Vagina (tissue), 2 donors: ENCODE measurements around the gene ARHGAP24. TPM values are rescaled to one million over a fixed set of nuclear protein-coding genes. Genes with fewer than 3 reads are reported as not detected.
"Not testable (repeated sequence)": the region's sequence is repeated elsewhere in the genome, so short reads cannot be mapped to it uniquely, and the experiment has no call there.

Experiments used
- DNase-seq, 2 donors: peaks; one replicate each; pipeline ENCODE4 v3.0.0-alpha.2; 2017; ENCODE audit errors: extremely low spot score in 2 of 2
- H3K27ac ChIP-seq: fragments of 200-600 bp; sonication (generic); one replicate; pipeline ENCODE4 v1.5.1; 2019
- H3K27me3 ChIP-seq: fragments of 200-600 bp; sonication (generic); one replicate; pipeline ENCODE4 v1.5.1; 2019
- H3K36me3 ChIP-seq, 2 donors: fragments of 200-600 bp; sonication (generic); one replicate each; pipeline ENCODE4 v1.5.1; 2017 to 2019
- H3K4me1 ChIP-seq: fragments of 200-600 bp; sonication (generic); one replicate; pipeline ENCODE4 v1.5.1; 2019
- H3K4me3 ChIP-seq, 2 donors: fragments of 200-600 bp; sonication (generic); 1 replicate in 1 of 2; 2 replicates in 1 of 2; pipeline ENCODE4 v1.5.1; 2016 to 2019
- H3K9me3 ChIP-seq: fragments of 200-600 bp; sonication (generic); one replicate; pipeline ENCODE4 v1.5.1; 2019
- POLR2A ChIP-seq, 2 donors: fragments of 450-650 bp; IDR thresholded peaks; one replicate each; pipeline ENCODE4 v1.6.1; 2017; ENCODE audit warnings: antibody characterized with exemption in 2 of 2, mild to moderate bottlenecking in 2 of 2, moderate library complexity in 2 of 2
- POLR2AphosphoS5 ChIP-seq, 2 donors: sonication (generic); formaldehyde crosslinking; IDR thresholded peaks; one replicate each; pipeline ENCODE4 v1.9.0; 2017; ENCODE audit warnings: antibody characterized with exemption in 2 of 2, mild to moderate bottlenecking in 2 of 2, low read depth in 1 of 2; ENCODE audit not compliant: insufficient read depth in 1 of 2
- intact Hi-C: fragments of 100-400 bp; cut with DNase I; formaldehyde crosslinking; loops from one replicate; pipeline ENCODE4 v1.15.1; 2023
- total RNA-seq: library from RNA; depleted of rRNA; stranded (reverse); fragments of >200 nt; gene quantifications from one replicate; pipeline ENCODE4 v1.2.3, GENCODE V29; 2016
- TF ChIP-seq, protein P1 (sequence below), 3 experiments: fragments of 450-650 bp in 2 of 3; fragments of 200-600 bp in 1 of 3; sonication (generic) in 1 of 3; IDR thresholded peaks; one replicate each; pipeline ENCODE4 v1.5.1; 2017 to 2019; ENCODE audit warnings: antibody characterized with exemption in 3 of 3, mild to moderate bottlenecking in 2 of 3, moderate library complexity in 2 of 3

ARHGAP24 gene
- total RNA-seq, 1 donor from 2014 or later = 40.0 TPM

- Histone ChIP-seq H3K36me3 (no peaks in the 10 kb centered on the region), H3K27ac (peak overlapping the region; percentile 46), H3K27me3 (no peaks in the 10 kb centered on the region), H3K4me1 (peaks cover 37% of the 10 kb centered on the region), H3K4me3 (no peak overlapping the region), H3K9me3 (no peaks in the 10 kb centered on the region)
- intact Hi-C loops = no loop called here
- TF ChIP-seq POLR2AphosphoS5 (IDR thresholded peaks at IDR 0.05; ENCODE audit: insufficient read depth in 1 of 2, low read depth in 1 of 2) (no peak), POLR2A (IDR thresholded peaks at IDR 0.05) (no peak)
- TF ChIP-seq, protein P1, sequence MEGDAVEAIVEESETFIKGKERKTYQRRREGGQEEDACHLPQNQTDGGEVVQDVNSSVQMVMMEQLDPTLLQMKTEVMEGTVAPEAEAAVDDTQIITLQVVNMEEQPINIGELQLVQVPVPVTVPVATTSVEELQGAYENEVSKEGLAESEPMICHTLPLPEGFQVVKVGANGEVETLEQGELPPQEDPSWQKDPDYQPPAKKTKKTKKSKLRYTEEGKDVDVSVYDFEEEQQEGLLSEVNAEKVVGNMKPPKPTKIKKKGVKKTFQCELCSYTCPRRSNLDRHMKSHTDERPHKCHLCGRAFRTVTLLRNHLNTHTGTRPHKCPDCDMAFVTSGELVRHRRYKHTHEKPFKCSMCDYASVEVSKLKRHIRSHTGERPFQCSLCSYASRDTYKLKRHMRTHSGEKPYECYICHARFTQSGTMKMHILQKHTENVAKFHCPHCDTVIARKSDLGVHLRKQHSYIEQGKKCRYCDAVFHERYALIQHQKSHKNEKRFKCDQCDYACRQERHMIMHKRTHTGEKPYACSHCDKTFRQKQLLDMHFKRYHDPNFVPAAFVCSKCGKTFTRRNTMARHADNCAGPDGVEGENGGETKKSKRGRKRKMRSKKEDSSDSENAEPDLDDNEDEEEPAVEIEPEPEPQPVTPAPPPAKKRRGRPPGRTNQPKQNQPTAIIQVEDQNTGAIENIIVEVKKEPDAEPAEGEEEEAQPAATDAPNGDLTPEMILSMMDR (IDR thresholded peaks at IDR 0.05) = no peak
- no peak for DNase-seq
Observed at GRCh38 chr4:85498068-85498733, 23.3 kb downstream of the ARHGAP24 start.

GRCh38 chr4:85499573-85499972 lies 24.6 kb downstream of the ARHGAP24 start:
- H3K4me3 ChIP-seq = no peak overlapping the region
- H3K36me3 ChIP-seq = no peaks in the 10 kb centered on the region
- H3K27ac ChIP-seq = no peak overlapping the region
- no peak for DNase-seq
- intact Hi-C loops = no loop called here
- no peaks in the 10 kb centered on the region for H3K27me3 ChIP-seq
- no peak for TF ChIP-seq POLR2A (IDR thresholded peaks at IDR 0.05)
- TF ChIP-seq, protein P1 (IDR thresholded peaks at IDR 0.05) = no peak
- no peak for TF ChIP-seq POLR2AphosphoS5 (IDR thresholded peaks at IDR 0.05; ENCODE audit: insufficient read depth in 1 of 2, low read depth in 1 of 2)
- peaks cover 37% of the 10 kb centered on the region for H3K4me1 ChIP-seq
- no peaks in the 10 kb centered on the region for H3K9me3 ChIP-seq

DNA sequence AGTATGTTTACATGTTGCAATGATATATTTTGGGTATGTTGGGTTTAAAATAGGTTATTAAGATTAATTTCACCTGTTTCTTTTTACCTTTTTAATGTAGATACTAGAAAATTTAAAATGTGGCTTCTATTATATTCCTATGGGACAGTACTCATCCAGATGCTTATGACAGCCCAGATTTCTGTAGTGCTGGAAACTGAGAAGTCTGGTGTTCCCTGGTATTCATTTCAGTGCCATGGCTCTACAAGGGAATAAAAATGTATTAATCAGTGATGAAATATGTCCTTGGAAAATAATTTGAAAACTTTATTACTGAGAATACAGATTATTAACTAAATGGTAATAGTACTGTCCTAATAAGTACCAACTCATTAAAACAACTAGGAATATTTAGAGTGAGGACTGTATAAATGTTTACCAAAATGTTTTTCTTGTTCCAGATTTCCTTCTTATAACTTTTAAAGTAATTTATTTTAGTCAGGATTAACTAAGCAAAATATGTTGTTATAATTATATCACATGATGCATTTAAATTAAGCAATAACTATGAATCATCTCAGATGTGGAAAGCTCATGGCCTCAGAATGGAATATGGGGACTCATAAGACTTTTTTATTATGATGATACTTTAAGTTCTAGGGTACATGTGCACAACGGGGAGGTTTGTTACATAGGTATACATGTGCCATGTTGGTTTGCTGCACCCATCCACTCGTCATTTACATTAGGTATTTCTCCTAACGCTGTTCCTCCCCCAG lies 25.3 kb downstream of the ARHGAP24 start:
- peaks cover 37% of the 10 kb centered on the region for H3K4me1 ChIP-seq
- intact Hi-C loops = no loop called here
- no peaks in the 10 kb centered on the region for H3K27me3 ChIP-seq
- H3K36me3 ChIP-seq = no peaks in the 10 kb centered on the region
- no peak overlapping the region for H3K27ac ChIP-seq
- DNase-seq = no peak
- no peak overlapping the region for H3K4me3 ChIP-seq
- H3K9me3 ChIP-seq = no peaks in the 10 kb centered on the region
- TF ChIP-seq, protein P1 (IDR thresholded peaks at IDR 0.05) = no peak
- TF ChIP-seq POLR2A (IDR thresholded peaks at IDR 0.05) (no peak), POLR2AphosphoS5 (IDR thresholded peaks at IDR 0.05; ENCODE audit: insufficient read depth in 1 of 2, low read depth in 1 of 2) (no peak)

DNA sequence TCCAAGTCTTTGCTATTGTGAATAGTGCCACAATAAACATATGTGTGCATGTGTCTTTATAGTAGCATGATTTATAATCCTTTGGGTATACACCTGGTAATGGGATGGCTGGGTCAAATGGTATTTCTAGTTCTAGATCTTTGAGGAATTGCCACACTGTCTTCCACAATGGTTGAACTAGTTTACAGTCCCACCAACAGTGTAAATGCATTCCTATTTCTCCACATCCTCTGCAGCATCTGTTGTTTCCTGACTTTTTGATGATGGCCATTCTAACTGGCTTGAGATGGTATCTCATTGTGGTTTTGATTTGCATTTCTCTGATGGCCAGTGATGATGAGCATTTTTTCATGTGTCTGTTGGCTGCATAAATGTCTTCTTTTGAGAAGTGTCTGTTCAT lies 26.2 kb downstream of the ARHGAP24 start:
- H3K27me3 ChIP-seq, intact Hi-C loops, H3K36me3 ChIP-seq, H3K4me3 ChIP-seq, H3K9me3 ChIP-seq, DNase-seq, H3K27ac ChIP-seq: not testable (repeated sequence)
- peaks cover 36% of the 10 kb centered on the region for H3K4me1 ChIP-seq

DNA sequence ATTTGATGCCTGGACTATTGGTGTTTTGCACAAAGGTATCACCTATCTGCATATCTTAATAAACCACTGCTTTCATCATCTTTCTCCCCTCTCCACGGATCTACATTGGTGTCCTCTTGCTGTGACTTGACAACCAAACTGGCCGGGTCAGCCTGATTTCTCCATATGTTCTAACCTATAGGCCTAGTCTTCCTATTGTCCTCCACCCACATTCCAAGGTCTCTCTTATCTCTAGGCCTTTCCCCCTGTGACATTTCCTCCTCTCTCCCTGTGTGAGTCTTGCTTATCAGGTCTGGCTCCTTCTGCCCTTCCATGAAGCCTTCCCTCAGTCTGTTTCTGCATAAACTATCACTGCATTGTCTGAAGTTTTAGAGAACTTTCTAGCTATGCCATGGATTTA lies 33.7 kb downstream of the ARHGAP24 start:
- no peak overlapping the region for H3K4me3 ChIP-seq
- H3K27me3 ChIP-seq = no peaks in the 10 kb centered on the region
- peaks cover 6% of the 10 kb centered on the region for H3K4me1 ChIP-seq
- no peaks in the 10 kb centered on the region for H3K9me3 ChIP-seq
- no peak overlapping the region for H3K27ac ChIP-seq
- no peak for DNase-seq
- no peak for TF ChIP-seq POLR2AphosphoS5 (IDR thresholded peaks at IDR 0.05; ENCODE audit: insufficient read depth in 1 of 2, low read depth in 1 of 2)
- TF ChIP-seq, protein P1 (IDR thresholded peaks at IDR 0.05) = no peak
- no peak for TF ChIP-seq POLR2A (IDR thresholded peaks at IDR 0.05)
- intact Hi-C loops = no loop called here
- H3K36me3 ChIP-seq = no peaks in the 10 kb centered on the region
